NCI-H524 (cell line): Measurements from ENCODE around the gene NWD2.

Source experiments
- DNase-seq, 2 experiments: peaks; one replicate each; lab custom pipeline; 2025; lab: John Stamatoyannopoulos, UW

NWD2 gene

GRCh38 chr4:37441231-37442061 is 196.9 kb downstream of the NWD2 start:
- DNase-seq, result no peak

- no peak for DNase-seq
Observed at GRCh38 chr4:37442062-37442323, 197.4 kb downstream of the NWD2 start.

GRCh38 chr4:37443137-37443536 is 198.6 kb downstream of the NWD2 start:
- DNase-seq, result no peak

- no peak for DNase-seq
Observed at GRCh38 chr4:37445023-37445422, 200.5 kb downstream of the NWD2 start.

- DNase-seq, result no peak
Observed at GRCh38 chr4:37446016-37446415, 201.5 kb downstream of the NWD2 start.

- no peak for DNase-seq
Observed at GRCh38 chr4:37447886-37448285, 203.3 kb downstream of the NWD2 start.

GRCh38 chr4:37450309-37450708 is 205.8 kb downstream of the NWD2 start:
- DNase-seq, result no peak

GRCh38 chr4:37450911-37451310 is 206.4 kb downstream of the NWD2 start:
- no peak for DNase-seq

- DNase-seq, result no peak
Observed at GRCh38 chr4:37451656-37452055, 207.1 kb downstream of the NWD2 start.

- peak; percentile 82 to 91 for DNase-seq
Observed at GRCh38 chr4:37452952-37453280, 208.4 kb downstream of the NWD2 start.

GRCh38 chr4:37453281-37453998 is 208.9 kb downstream of the NWD2 start:
- peak; percentile 82 to 87 for DNase-seq

GRCh38 chr4:37453999-37454800 is 209.7 kb downstream of the NWD2 start:
- no peak for DNase-seq

- DNase-seq, result peak in 1 of 2 experiments; percentile 5
Observed at GRCh38 chr4:37455301-37456131, 211.0 kb downstream of the NWD2 start.

GRCh38 chr4:37461801-37462200 is 217.3 kb downstream of the NWD2 start:
- DNase-seq, result no peak

GRCh38 chr4:37463033-37463856 is 218.7 kb downstream of the NWD2 start:
- no peak for DNase-seq

GRCh38 chr4:37464373-37465128 is 220.0 kb downstream of the NWD2 start:
- no peak for DNase-seq

- no peak for DNase-seq
Observed at GRCh38 chr4:37465296-37465695, 220.8 kb downstream of the NWD2 start.

GRCh38 chr4:37465845-37466244 is 221.3 kb downstream of the NWD2 start:
- DNase-seq, result no peak

- DNase-seq, result no peak
Observed at GRCh38 chr4:37467223-37467622, 222.7 kb downstream of the NWD2 start.

GRCh38 chr4:37467824-37468223 is 223.3 kb downstream of the NWD2 start:
- DNase-seq, result no peak
